SK-N-MC (cell line): ENCODE results near the gene MIEF1.

ENCODE experiments used
- EZH2 ChIP-seq: fragments of 200-600 bp; sonication (generic); IDR thresholded peaks from one replicate; pipeline ENCODE4 v1.6.1; 2017; ENCODE audit warnings: antibody characterized with exemption
- POLR2AphosphoS5 ChIP-seq: IDR thresholded peaks from 2 replicates; pipeline ENCODE4 v1.6.1; 2012; ENCODE audit warnings: mild to moderate bottlenecking, low read depth, low read length, borderline replicate concordance

GRCh38 chr22:39491696-39492095 is 10.4 kb upstream of the MIEF1 start:
- TF ChIP-seq POLR2AphosphoS5 (no peak), EZH2 (no peak)
